ES-I3 (cell line): ENCODE data around the gene TRMT2A.

Experiments used
- H3K36me3 ChIP-seq: 2 replicates; pipeline ENCODE4 v1.6.1; 2013; ENCODE audit warnings: mild to moderate bottlenecking, low read length, control low read depth, moderate library complexity; ENCODE audit not compliant: insufficient read depth
- H3K4me1 ChIP-seq: 2 replicates; pipeline ENCODE4 v1.6.1; 2013; ENCODE audit warnings: mild to moderate bottlenecking, control low read depth, low read length; ENCODE audit not compliant: insufficient read depth
- H3K9ac ChIP-seq: 2 replicates; pipeline ENCODE4 v1.6.1; 2013; ENCODE audit warnings: low read depth, mild to moderate bottlenecking, low read length, moderate library complexity
- H3K9me3 ChIP-seq: 2 replicates; pipeline ENCODE4 v1.6.1; 2013; ENCODE audit warnings: mild to moderate bottlenecking, low read length, moderate library complexity; ENCODE audit not compliant: control insufficient read depth, insufficient read depth

Gene TRMT2A

GRCh38 chr22:20087319-20088262, 29.4 kb downstream of the TRMT2A start:
- no peak overlapping the region for H3K9ac ChIP-seq
- H3K9me3 ChIP-seq = no peaks in the 10 kb centered on the region
- H3K36me3 ChIP-seq = peaks cover 62% of the 10 kb centered on the region
- H3K4me1 ChIP-seq = 0 out of 2 replicates have a peak, but pooled peaks cover 8% of the 10 kb centered on the region

- peaks cover 8% of the 10 kb centered on the region; the same call in 1 of the 2 replicates for H3K4me1 ChIP-seq
- no peak overlapping the region for H3K9ac ChIP-seq
- no peaks in the 10 kb centered on the region for H3K9me3 ChIP-seq
- peaks cover 55% of the 10 kb centered on the region for H3K36me3 ChIP-seq
Observed at GRCh38 chr22:20086763-20087162, 30.3 kb downstream of the TRMT2A start.

GRCh38 chr22:20086101-20086599, 30.9 kb downstream of the TRMT2A start:
- H3K4me1 ChIP-seq = peaks cover 14% of the 10 kb centered on the region; the same call in 1 of the 2 replicates
- H3K36me3 ChIP-seq = peaks cover 51% of the 10 kb centered on the region
- no peak overlapping the region for H3K9ac ChIP-seq
- H3K9me3 ChIP-seq = no peaks in the 10 kb centered on the region

GRCh38 chr22:20085651-20086050, 31.4 kb downstream of the TRMT2A start:
- Histone ChIP-seq H3K9ac (no peak overlapping the region), H3K4me1 (peaks cover 14% of the 10 kb centered on the region; the same call in 1 of the 2 replicates), H3K9me3 (no peaks in the 10 kb centered on the region), H3K36me3 (peaks cover 46% of the 10 kb centered on the region)

DNA sequence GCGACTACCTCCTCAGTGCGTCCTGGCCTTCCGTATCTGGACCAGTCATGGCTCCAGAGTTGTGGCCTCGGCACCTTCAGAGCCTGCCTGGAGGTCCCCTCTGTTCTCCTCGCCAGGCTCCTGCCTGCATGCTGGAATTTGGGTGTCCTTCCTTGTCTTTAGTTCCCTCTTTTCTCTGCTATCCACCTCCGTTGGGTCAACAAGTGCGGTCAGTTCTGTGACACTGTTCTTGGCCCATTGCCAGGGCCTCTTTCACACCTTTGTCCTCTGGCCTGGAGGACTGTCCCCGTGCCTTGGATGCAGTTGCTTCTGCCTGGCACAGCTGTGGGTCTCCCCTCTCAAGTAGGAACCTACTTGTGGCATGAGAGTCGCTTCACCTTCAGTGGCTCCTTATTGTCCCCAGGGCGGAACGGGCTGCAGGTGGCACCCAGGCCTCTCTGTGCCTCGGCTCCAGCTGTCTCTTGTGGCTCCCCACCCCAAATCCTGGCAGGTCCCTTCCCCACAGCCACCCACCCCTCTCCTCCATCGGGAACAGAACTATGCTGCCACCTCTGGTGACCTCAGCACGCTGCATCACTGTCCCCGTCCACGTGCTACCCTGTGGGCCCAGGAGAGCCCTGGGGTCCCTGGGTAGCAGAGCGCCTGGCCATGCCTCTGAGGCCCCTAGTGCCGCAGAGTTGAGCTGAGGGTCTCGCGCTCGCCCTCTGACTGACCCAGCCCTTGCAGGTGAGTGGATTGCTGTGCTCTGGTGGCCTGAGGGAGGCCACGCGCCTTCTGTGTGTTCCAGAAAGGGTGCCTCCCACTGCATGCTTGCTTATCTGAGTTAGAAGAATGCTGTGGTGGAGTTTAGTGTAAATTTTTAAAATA, 32.2 kb downstream of the TRMT2A start:
- H3K9me3 ChIP-seq = no peaks in the 10 kb centered on the region
- peaks cover 14% of the 10 kb centered on the region; the same call in 1 of the 2 replicates for H3K4me1 ChIP-seq
- H3K36me3 ChIP-seq = peaks cover 37% of the 10 kb centered on the region
- no peak overlapping the region for H3K9ac ChIP-seq

DNA sequence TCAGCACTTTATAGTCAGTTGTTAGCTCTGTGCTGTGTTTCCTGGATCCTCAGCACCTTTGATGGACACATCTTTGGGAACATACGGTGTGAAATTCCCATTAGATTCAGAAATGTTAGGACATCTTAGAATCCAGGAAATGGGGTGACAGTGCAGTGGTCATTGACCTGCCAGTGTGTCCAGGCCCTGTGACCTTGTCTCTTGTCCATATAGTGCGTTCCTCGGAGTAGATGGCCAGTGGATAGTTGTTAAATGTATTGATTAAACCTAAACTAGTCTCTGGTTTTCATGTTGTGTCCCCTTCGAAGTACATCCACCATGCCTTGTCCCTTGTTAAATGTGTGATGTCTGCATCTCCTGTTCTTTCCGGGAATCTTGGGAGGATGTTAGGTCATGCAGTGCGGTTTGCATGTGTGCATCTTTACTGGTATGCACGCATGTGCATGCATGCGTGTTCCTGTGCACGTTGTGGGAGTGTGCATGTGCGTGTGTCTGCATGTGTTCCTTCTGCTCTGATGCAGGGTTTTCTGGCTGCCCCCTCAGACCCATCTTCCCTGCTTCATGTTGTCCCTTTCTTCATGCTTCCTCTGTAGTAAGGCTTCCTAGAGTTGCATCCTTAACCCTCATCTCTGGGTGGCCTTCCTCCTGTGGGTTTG, 33.0 kb downstream of the TRMT2A start:
- H3K36me3 ChIP-seq = peaks cover 29% of the 10 kb centered on the region
- H3K4me1 ChIP-seq = peaks cover 14% of the 10 kb centered on the region; the same call in 1 of the 2 replicates
- H3K9me3 ChIP-seq = no peaks in the 10 kb centered on the region
- H3K9ac ChIP-seq = no peak overlapping the region

DNA sequence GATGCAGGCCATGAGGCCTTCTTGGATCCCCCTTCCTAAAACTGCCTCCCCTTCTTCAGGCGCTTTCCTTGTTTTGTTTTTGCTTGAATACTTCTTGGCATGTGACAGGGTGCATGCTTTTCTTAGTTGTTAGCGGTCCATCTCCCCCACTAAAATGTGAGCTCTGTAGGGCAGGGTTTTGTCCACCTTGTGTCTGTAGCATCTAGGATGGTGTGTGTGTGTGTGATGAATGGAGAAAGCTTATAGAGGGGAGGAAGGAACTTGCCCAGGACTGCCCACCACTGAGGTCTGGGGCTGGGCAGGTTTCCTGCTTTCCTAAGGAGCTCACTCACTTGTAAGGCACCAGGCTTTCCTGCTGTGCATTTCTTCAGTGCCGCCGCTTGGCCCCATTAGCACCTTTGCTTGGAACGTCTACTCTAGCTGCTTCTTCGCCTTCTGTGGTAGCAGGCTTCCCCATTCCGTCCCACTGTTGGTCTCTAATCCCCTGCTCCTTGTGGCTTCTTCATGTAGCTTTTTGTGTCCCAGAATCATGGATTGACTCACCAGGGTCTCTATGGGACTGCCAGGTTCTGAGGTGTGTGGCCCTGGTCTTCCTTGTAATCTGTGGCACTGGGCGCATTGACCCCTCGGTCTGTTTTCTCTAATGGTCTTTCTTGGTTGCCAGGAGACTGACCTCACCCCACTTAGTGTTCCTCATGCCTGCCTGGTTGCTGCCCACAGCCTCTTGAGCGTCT, 33.7 kb downstream of the TRMT2A start:
- H3K9me3 ChIP-seq = no peaks in the 10 kb centered on the region
- no peak overlapping the region for H3K9ac ChIP-seq
- H3K4me1 ChIP-seq = peaks cover 14% of the 10 kb centered on the region; the same call in 1 of the 2 replicates
- peaks cover 22% of the 10 kb centered on the region for H3K36me3 ChIP-seq

GRCh38 chr22:20080776-20081654, 36.0 kb downstream of the TRMT2A start:
- Histone ChIP-seq H3K9ac (peak overlapping the region; percentile 81), H3K4me1 (peaks cover 14% of the 10 kb centered on the region; the same call in 1 of the 2 replicates), H3K9me3 (no peaks in the 10 kb centered on the region)

DNA sequence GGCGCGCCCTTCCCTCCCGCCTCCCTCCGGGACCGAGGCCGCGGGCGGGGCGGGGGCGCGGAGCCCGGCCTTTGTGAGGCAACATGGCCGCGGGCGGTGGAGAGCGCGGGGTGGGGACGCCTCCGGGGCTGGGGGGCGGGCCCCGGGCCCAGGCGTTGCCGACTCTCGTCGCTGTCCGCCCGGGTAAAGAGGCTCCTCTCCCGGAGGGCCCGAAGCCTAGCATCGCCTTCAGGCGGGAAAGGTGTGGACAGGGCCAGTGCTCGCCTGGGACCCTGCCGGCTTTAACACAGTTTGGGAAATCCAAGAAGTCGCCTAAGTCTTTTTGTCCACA, 36.6 kb downstream of the TRMT2A start:
- Histone ChIP-seq H3K9ac (peak overlapping the region; percentile 81), H3K36me3 (peaks cover 3% of the 10 kb centered on the region; the same call in 1 of the 2 replicates), H3K4me1 (peaks cover 14% of the 10 kb centered on the region; the same call in 1 of the 2 replicates), H3K9me3 (no peaks in the 10 kb centered on the region)

More at GRCh38 chr22:20080776-20081654, 36.0 kb downstream of the TRMT2A start:
- H3K36me3 ChIP-seq = peaks cover 5% of the 10 kb centered on the region

GRCh38 chr22:20079745-20080444, 37.1 kb downstream of the TRMT2A start, which contains the start of gene DGCR8:
Gene DGCR8 (plus strand): TSS chr22:20080241. CDS start chr22:20085964, 5,723 bp downstream.
- Histone ChIP-seq H3K9ac (peak within 1 kb of the TSS; percentile 81), H3K36me3 (peaks cover 2% of the 10 kb centered on the region; the same call in 1 of the 2 replicates), H3K4me1 (peaks cover 14% of the 10 kb centered on the region; the same call in 1 of the 2 replicates), H3K9me3 (no peaks in the 10 kb centered on the region)

GRCh38 chr22:20076627-20077172, 40.3 kb downstream of the TRMT2A start:
- Histone ChIP-seq H3K4me1 (peaks cover 5% of the 10 kb centered on the region; the same call in 1 of the 2 replicates), H3K9ac (no peak overlapping the region), H3K36me3 (peaks cover under 1% of the 10 kb centered on the region; the same call in 1 of the 2 replicates), H3K9me3 (no peaks in the 10 kb centered on the region)

DNA sequence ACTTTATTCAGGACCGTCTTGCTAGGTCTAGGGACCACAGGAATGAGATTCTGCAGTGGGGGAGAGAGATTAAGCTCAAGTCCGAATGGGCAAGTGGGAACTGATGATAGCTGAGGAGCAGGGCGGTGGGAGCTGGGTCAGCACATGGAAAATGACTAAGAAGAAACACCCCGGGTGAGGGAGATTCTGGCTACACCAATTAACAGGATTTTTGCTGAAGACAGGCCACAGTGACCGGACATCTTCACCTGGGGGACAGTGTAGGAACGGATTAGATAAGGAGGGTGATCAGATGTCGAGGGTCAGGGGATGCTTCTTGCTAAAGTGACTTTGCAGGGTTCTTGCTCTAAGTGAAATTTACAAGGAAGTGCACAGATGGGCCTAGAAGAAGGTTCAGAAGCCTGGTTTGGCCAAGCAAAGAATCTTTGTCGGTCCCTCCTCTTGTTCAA, 45.5 kb downstream of the TRMT2A start:
- Histone ChIP-seq H3K4me1 (no peaks in the 10 kb centered on the region), H3K9ac (no peak overlapping the region), H3K36me3 (no peaks in the 10 kb centered on the region), H3K9me3 (no peaks in the 10 kb centered on the region)
